GM13976 (cell line): ENCODE results near the gene FTCD.
"Not testable (repeated sequence)": the region's sequence is repeated elsewhere in the genome, so short reads cannot be mapped to it uniquely, and the experiment has no call there.

ENCODE experiments used
- DNase-seq: peaks from one replicate; pipeline ENCODE4 v3.0.0; 2012; ENCODE audit warnings: low spot score
- CTCF ChIP-seq: IDR thresholded peaks from 2 replicates; pipeline ENCODE4 v1.5.1; 2012; ENCODE audit warnings: borderline replicate concordance, mild to moderate bottlenecking; ENCODE audit not compliant: insufficient read depth; ENCODE audit errors: extremely low read depth, missing control alignments, control extremely low read depth
- in situ Hi-C: fragments of 300-500 bp; cut with MboI; formaldehyde crosslinking; loops from one replicate; pipeline ENCODE4 v1.12.0; 2022; ENCODE audit warnings: low sequenced_read_pairs, mixed read lengths, inconsistent platforms; ENCODE audit not compliant: unreplicated experiment

FTCD gene

GRCh38 chr21:46172863-46173528 lies 17.6 kb upstream of the FTCD start:
- no peak for TF ChIP-seq CTCF
- in situ Hi-C loops, result no loop called here
- no peak for DNase-seq

- no peak for TF ChIP-seq CTCF
- in situ Hi-C loops, result no loop called here
- no peak for DNase-seq
These were observed 16.9 kb upstream of the FTCD start for GRCh38 chr21:46171996-46172862.

GRCh38 chr21:46171585-46171984 lies 16.2 kb upstream of the FTCD start:
- DNase-seq, result no peak
- in situ Hi-C loops, result no loop called here
- TF ChIP-seq CTCF, result no peak

- in situ Hi-C loops, DNase-seq: not testable (repeated sequence)
These were observed 15.2 kb upstream of the FTCD start for GRCh38 chr21:46170436-46171193.

- TF ChIP-seq CTCF, result no peak
- DNase-seq, result no peak
- in situ Hi-C loops, result no loop called here
These were observed 13.4 kb upstream of the FTCD start for GRCh38 chr21:46168659-46169386.

- DNase-seq, result no peak
- in situ Hi-C loops, result no loop called here
- TF ChIP-seq CTCF, result no peak
These were observed 12.9 kb upstream of the FTCD start for GRCh38 chr21:46168238-46168637.
